ENCODE results near the gene FSTL3. TPM values are rescaled to one million over a fixed set of nuclear protein-coding genes. Genes with fewer than 3 reads are reported as not detected.
"Not testable (repeated sequence)": the region's sequence is repeated elsewhere in the genome, so short reads cannot be mapped to it uniquely, and the experiment has no call there.

FSTL3 gene
- total RNA-seq, 2 donors from 2014 or later, result 4.9 to 8.7 TPM

- intact Hi-C loops (cut with DNase I, micrococcal nuclease), result no loop called here
- no peak for DNase-seq
- no peak for ATAC-seq
These were observed 1.6 kb downstream of the FSTL3 start for GRCh38 chr19:677601-678436.

GRCh38 chr19:678791-679388 lies 2.7 kb downstream of the FSTL3 start:
- intact Hi-C loops (cut with DNase I, micrococcal nuclease), result no loop called here
- DNase-seq (no peak), ATAC-seq (no peak)

- DNase-seq (peak; percentile 65 to 69), ATAC-seq (no peak)
- intact Hi-C loops (cut with DNase I, micrococcal nuclease), result no loop called here
These were observed 3.5 kb downstream of the FSTL3 start for GRCh38 chr19:679418-680286.

- DNase-seq, result peak; percentile 99 to 100
- intact Hi-C loops (cut with DNase I, micrococcal nuclease), result no loop called here
These were observed 4.3 kb downstream of the FSTL3 start for GRCh38 chr19:680287-681028.

GRCh38 chr19:681029-682019 lies 5.1 kb downstream of the FSTL3 start:
- DNase-seq (peak in 1 of 2 donors; percentile 94), ATAC-seq (no peak)
- intact Hi-C loops (cut with DNase I, micrococcal nuclease), result no loop called here

More at GRCh38 chr19:680287-681028, 4.3 kb downstream of the FSTL3 start:
- peak; percentile 87 for ATAC-seq

GRCh38 chr19:682678-683320 lies 6.6 kb downstream of the FSTL3 start:
- ATAC-seq (no peak), DNase-seq (no peak)
- intact Hi-C loops (cut with DNase I, micrococcal nuclease), result no loop called here

- no peak for ATAC-seq
- intact Hi-C loops (cut with DNase I, micrococcal nuclease), result no loop called here
- DNase-seq, result no peak
These were observed 9.3 kb downstream of the FSTL3 start for GRCh38 chr19:685454-685931.

GRCh38 chr19:686589-687297 lies 10.6 kb downstream of the FSTL3 start:
- intact Hi-C loops (cut with DNase I, micrococcal nuclease), result no loop called here
- ATAC-seq, result no peak
- no peak for DNase-seq

- ATAC-seq (no peak), DNase-seq (no peak)
- intact Hi-C loops (cut with DNase I, micrococcal nuclease), result no loop called here
These were observed 11.5 kb downstream of the FSTL3 start for GRCh38 chr19:687569-688166.

- no peak for DNase-seq
- intact Hi-C loops (cut with DNase I, micrococcal nuclease), result no loop called here
- ATAC-seq, result no peak
These were observed 12.0 kb downstream of the FSTL3 start for GRCh38 chr19:688214-688613.

GRCh38 chr19:688992-689391 lies 12.8 kb downstream of the FSTL3 start:
- DNase-seq (no peak), ATAC-seq (no peak)
- intact Hi-C loops (cut with DNase I, micrococcal nuclease), result no loop called here

GRCh38 chr19:690203-690602 lies 14.0 kb downstream of the FSTL3 start:
- ATAC-seq (no peak), DNase-seq (no peak)
- intact Hi-C loops (cut with DNase I, micrococcal nuclease), result no loop called here

GRCh38 chr19:694481-695351 lies 18.5 kb downstream of the FSTL3 start:
- intact Hi-C loops (cut with DNase I, micrococcal nuclease), result no loop called here
- DNase-seq, result no peak
- no peak for ATAC-seq

- intact Hi-C loops (cut with DNase I, micrococcal nuclease), result no loop called here
- no peak for ATAC-seq
- no peak for DNase-seq
These were observed 19.3 kb downstream of the FSTL3 start, which contains the start of gene PRSS57 for GRCh38 chr19:695352-695949. Gene PRSS57 (minus strand): TSS chr19:695452. CDS start chr19:695430, 22 bp downstream.

GRCh38 chr19:698529-698928 lies 22.3 kb downstream of the FSTL3 start:
- intact Hi-C loops (cut with DNase I, micrococcal nuclease); ATAC-seq; DNase-seq: not testable (repeated sequence)

All from left colon (tissue), 2 donors.